Adrenal gland (tissue), 12 donors: ENCODE data around the gene NRBP1. TPM values are rescaled to one million over a fixed set of nuclear protein-coding genes. Genes with fewer than 3 reads are reported as not detected.

ENCODE experiments used
- DNase-seq, 7 donors: peaks; one replicate each; pipeline ENCODE4 v3.0.0-alpha.2; 2019 to 2020
- H3K27ac ChIP-seq, 5 donors: fragments of 200-600 bp; sonication (generic) in 4 of 5; 1 replicate in 3 of 5; 2 replicates in 2 of 5; pipeline versions ENCODE4 v1.5.1 to v1.8.0; 2016 to 2020; ENCODE audit warnings: mild to moderate bottlenecking in 1 of 5
- H3K27me3 ChIP-seq: fragments of 200-600 bp; 2 replicates; pipeline ENCODE4 v1.8.0; 2021
- H3K36me3 ChIP-seq, 2 donors: fragments of 200-600 bp; replicated peaks in 1 of 2; 1 replicate in 1 of 2; 2 replicates in 1 of 2; pipeline versions ENCODE4 v1.5.1 to v1.8.0; 2018 to 2022
- H3K4me1 ChIP-seq, 2 donors: fragments of 200-600 bp; replicated peaks in 1 of 2; 1 replicate in 1 of 2; 2 replicates in 1 of 2; pipeline versions ENCODE4 v1.5.1 to v1.8.0; 2018 to 2021
- H3K4me3 ChIP-seq, 4 donors: fragments of 200-600 bp; sonication (generic) in 3 of 4; one replicate each; pipeline ENCODE4 v1.5.1; 2016 to 2018
- H3K9me3 ChIP-seq, 3 donors: fragments of 200-600 bp; sonication (generic) in 1 of 3; replicated peaks in 1 of 3; 1 replicate in 2 of 3; 2 replicates in 1 of 3; pipeline versions ENCODE4 v1.5.1 to v1.8.0; 2016 to 2021
- POLR2A ChIP-seq, 2 donors: fragments of 450-650 bp; IDR thresholded peaks; one replicate each; pipeline ENCODE4 v1.6.1; 2017; ENCODE audit warnings: antibody characterized with exemption in 2 of 2, mild to moderate bottlenecking in 2 of 2, moderate library complexity in 1 of 2
- WGBS, 4 donors: extraction: QIAGEN DNeasy Blood & Tissue Kit in 2 of 4; methylation state at CpG; one replicate each; pipeline versions ENCODE4 v1.1.5 to v1.1.7; 2013 to 2017; 5-methylcytosine and 5-hydroxymethylcytosine counted together
- intact Hi-C, 2 donors: fragments of 100-400 bp; cut with DNase I; formaldehyde crosslinking; loops; one replicate each; pipeline versions ENCODE4 v1.14.1 to v1.15.0; 2022 to 2023
- polyA plus RNA-seq, 3 donors: library from polyadenylated mRNA; stranded (reverse); fragments of 200-250 nt in 2 of 3; fragments of 350-450 nt in 1 of 3; fragmentation: Illumina TruSeq in 1 of 3; extraction: RNeasy Lipid Tissue Mini Kit (QIAGEN cat#74804) in 1 of 3; gene quantifications; one replicate each; pipeline ENCODE4 v1.2.3, GENCODE V29; 2013 to 2014
- total RNA-seq, 9 donors: library from RNA; depleted of rRNA in 4 of 9; stranded (reverse); fragments of >200 nt in 4 of 9; fragments of 120-200 nt in 1 of 9; fragmentation: NEBNext Ultra II Directional in 1 of 9; extraction: Animal tissue kit (Norgen Biotek cat#: 25700) in 1 of 9; gene quantifications; one replicate each; pipeline versions ENCODE4 v1.1.0 to v1.2.4, GENCODE V29; 2013 to 2023
- TF ChIP-seq, protein P1 (sequence below), 6 experiments: fragments of 450-650 bp in 4 of 6; fragments of 200-600 bp in 2 of 6; sonication (generic) in 1 of 6; IDR thresholded peaks; 1 replicate in 5 of 6; 2 replicates in 1 of 6; pipeline versions ENCODE4 v1.5.1 to v1.8.0; 2016 to 2021; ENCODE audit warnings: antibody characterized with exemption in 6 of 6, mild to moderate bottlenecking in 2 of 6, moderate library complexity in 1 of 6
- donor health status: healthy with polysubstance abuse.
- donor health status: Bipolar disorder and iron deficiency.
- donor health status: DM: yes; HTN: yes; CAD: no.
- donor health status: DM: no; HTN: no; CAD: no.
- donor health status: DM: no; HTN: no; CAD: no.
- donor health status: DM: yes; HTN: yes; CAD: no.

The NRBP1 gene
- total and polyA plus RNA-seq, 12 donors = 48.4 to 126 (median 73.8) TPM

DNA sequence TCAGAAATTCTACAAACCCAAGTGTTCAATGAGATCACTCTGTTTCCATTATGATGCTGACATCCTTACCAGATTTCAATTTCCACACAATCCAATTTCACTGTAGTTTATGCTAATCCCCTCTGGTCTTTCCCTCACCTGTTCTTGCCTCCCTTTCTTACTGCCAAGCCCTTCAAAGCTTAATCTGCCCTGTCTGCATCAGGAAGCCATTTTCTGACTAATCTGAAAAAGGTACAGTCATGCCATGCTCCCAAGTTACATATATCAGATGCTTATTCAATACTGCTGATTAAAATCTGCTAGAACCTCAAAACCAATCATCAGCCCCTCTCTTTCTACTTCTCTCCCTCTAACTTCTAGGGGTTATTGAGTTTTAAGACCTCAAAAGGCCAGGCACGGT, 22.7 kb downstream of the NRBP1 start:
- no peaks in the 10 kb centered on the region for H3K27me3 ChIP-seq
- no peaks in the 10 kb centered on the region for H3K9me3 ChIP-seq
- TF ChIP-seq POLR2A (IDR thresholded peaks at IDR 0.05) = no peak
- TF ChIP-seq, protein P1, sequence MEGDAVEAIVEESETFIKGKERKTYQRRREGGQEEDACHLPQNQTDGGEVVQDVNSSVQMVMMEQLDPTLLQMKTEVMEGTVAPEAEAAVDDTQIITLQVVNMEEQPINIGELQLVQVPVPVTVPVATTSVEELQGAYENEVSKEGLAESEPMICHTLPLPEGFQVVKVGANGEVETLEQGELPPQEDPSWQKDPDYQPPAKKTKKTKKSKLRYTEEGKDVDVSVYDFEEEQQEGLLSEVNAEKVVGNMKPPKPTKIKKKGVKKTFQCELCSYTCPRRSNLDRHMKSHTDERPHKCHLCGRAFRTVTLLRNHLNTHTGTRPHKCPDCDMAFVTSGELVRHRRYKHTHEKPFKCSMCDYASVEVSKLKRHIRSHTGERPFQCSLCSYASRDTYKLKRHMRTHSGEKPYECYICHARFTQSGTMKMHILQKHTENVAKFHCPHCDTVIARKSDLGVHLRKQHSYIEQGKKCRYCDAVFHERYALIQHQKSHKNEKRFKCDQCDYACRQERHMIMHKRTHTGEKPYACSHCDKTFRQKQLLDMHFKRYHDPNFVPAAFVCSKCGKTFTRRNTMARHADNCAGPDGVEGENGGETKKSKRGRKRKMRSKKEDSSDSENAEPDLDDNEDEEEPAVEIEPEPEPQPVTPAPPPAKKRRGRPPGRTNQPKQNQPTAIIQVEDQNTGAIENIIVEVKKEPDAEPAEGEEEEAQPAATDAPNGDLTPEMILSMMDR (IDR thresholded peaks at IDR 0.05) = no peak
- peaks cover 0 to 63% of the 10 kb centered on the region in 2 donors for H3K36me3 ChIP-seq
- H3K4me3 ChIP-seq = no peak overlapping the region
- WGBS, 4 donors = 43 to 92% (median 66%) methylated on average over 1 of the region's 1 CpG
- no peak overlapping the region for H3K27ac ChIP-seq
- intact Hi-C loops = no loop called here
- no peaks in the 10 kb centered on the region for H3K4me1 ChIP-seq
- DNase-seq = no peak

DNA sequence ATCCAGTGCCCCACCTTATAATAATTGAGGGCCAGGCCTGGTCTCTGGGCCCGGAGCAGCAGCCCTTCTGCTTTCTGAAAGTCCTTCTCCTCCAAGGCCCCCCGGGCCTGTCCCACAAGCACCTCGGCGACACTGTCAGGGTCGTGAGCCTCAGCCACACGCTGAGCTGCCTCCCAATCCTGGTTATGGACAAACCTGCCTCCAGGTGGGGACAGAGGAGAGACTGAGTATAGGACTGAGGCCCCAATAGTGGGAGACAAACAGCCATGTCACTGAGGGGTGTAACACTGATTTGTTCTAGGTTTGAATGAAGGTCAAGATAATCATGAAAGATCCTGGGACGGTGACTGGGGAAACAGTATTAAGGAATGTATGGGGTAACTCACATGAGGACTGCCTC, 25.5 kb downstream of the NRBP1 start:
- WGBS, 4 donors = 87 to 97% (median 92%) methylated on average over 4 to 7 of the region's 7 CpGs
- no peaks in the 10 kb centered on the region for H3K27me3 ChIP-seq
- H3K36me3 ChIP-seq = peaks cover 0 to 68% of the 10 kb centered on the region in 2 donors
- no peak overlapping the region for H3K27ac ChIP-seq
- no peak for DNase-seq
- H3K4me1 ChIP-seq = no peaks in the 10 kb centered on the region
- no peaks in the 10 kb centered on the region for H3K9me3 ChIP-seq
- intact Hi-C loops = no loop called here
- H3K4me3 ChIP-seq = no peak overlapping the region
- TF ChIP-seq POLR2A (IDR thresholded peaks at IDR 0.05) = no peak
- TF ChIP-seq, protein P1 (IDR thresholded peaks at IDR 0.05) = no peak

DNA sequence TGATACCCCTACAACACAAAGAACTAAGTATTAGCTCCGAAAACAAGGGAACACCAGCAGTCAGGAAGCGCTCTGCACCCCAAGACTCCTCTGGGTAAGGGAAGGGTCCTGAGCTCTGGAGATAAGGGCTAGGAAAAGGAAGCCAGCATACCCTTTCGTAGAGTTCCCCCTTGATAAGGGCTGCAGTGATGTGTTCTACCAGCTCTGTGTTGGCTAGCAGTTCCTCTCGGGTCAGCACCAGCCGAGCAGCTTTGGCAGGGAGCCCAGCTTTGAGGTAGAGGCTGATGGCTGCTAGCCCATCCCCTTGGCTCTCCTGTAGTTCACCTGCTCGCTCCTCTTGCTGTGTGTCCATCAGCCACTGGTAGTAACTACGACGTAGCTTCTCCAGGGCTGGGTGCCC, 32.7 kb downstream of the NRBP1 start:
- TF ChIP-seq, protein P1 (IDR thresholded peaks at IDR 0.05) = no peak
- no peak for TF ChIP-seq POLR2A (IDR thresholded peaks at IDR 0.05)
- intact Hi-C loops = no loop called here
- Histone ChIP-seq H3K27me3 (no peaks in the 10 kb centered on the region), H3K36me3 (peaks cover 0 to 35% of the 10 kb centered on the region in 2 donors), H3K4me1 (no peaks in the 10 kb centered on the region), H3K4me3 (no peak overlapping the region), H3K27ac (no peak overlapping the region), H3K9me3 (no peaks in the 10 kb centered on the region)
- DNase-seq = no peak
- 83 to 89% (median 85%) methylated on average over 5 to 8 of the region's 8 CpGs for WGBS, 4 donors

DNA sequence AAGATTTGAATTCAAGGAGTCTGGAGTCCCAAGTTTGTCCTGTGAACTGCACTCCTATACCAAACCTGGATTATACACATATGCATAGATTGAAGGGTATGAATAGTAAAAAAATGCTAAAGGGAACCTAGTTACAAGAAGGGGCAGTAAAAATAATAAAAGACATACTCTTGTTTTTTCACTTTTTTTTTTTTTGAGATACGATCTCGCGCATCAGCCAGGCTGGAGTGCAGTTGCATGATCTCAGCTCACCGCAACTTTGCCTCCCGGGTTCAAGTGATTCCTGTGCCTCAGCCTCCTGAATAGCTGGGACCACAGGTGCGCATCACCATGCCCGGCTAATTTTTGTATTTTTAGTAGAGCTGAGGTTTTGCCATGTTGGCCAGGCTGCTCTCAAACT, 36.0 kb downstream of the NRBP1 start:
- Histone ChIP-seq H3K27me3 (no peaks in the 10 kb centered on the region), H3K27ac (no peak overlapping the region), H3K36me3 (peaks cover 0 to 8% of the 10 kb centered on the region in 2 donors), H3K4me3 (no peak overlapping the region), H3K4me1 (no peaks in the 10 kb centered on the region), H3K9me3 (no peaks in the 10 kb centered on the region)
- WGBS, 4 donors = 95 to 98% (median 97%) methylated on average over 7 of the region's 7 CpGs
- TF ChIP-seq POLR2A (IDR thresholded peaks at IDR 0.05) = no peak
- TF ChIP-seq, protein P1 (IDR thresholded peaks at IDR 0.05) = no peak
- intact Hi-C loops = no loop called here
- DNase-seq = no peak
